ACC112 (cell line): ENCODE measurements around the gene ZNF804A.

Source experiments
- H2AFZ ChIP-seq: fragments of 200-600 bp; sonication (generic); one replicate; pipeline ENCODE4 v1.6.0; 2017; ENCODE audit warnings: antibody characterized with exemption, low read length; ENCODE audit not compliant: unreplicated experiment
- H3K27ac ChIP-seq: fragments of 200-600 bp; sonication (generic); 2 replicates; pipeline ENCODE4 v1.5.1; 2014; ENCODE audit warnings: low read depth, mild to moderate bottlenecking, antibody characterized with exemption, low read length, moderate library complexity
- H3K27me3 ChIP-seq: fragments of 200-600 bp; sonication (generic); 2 replicates; pipeline ENCODE4 v1.6.1; 2014; ENCODE audit warnings: mild to moderate bottlenecking, antibody characterized with exemption, low read length, moderate library complexity, mixed read lengths; ENCODE audit not compliant: insufficient read depth
- H3K36me3 ChIP-seq: fragments of 200-600 bp; sonication (generic); 2 replicates; pipeline ENCODE4 v1.6.1; 2016; ENCODE audit warnings: mild to moderate bottlenecking, antibody characterized with exemption, low read length, moderate library complexity, mixed read lengths; ENCODE audit not compliant: insufficient read depth
- H3K4me1 ChIP-seq: fragments of 200-600 bp; sonication (generic); one replicate; pipeline ENCODE4 v1.6.1; 2016; ENCODE audit warnings: low read length, mixed read lengths; ENCODE audit not compliant: insufficient read depth, unreplicated experiment, control insufficient read depth
- H3K4me3 ChIP-seq: fragments of 200-600 bp; sonication (generic); 2 replicates; pipeline ENCODE4 v1.5.1; 2014; ENCODE audit warnings: mild to moderate bottlenecking, low read depth, low read length
- H3K79me2 ChIP-seq: fragments of 200-600 bp; sonication (generic); one replicate; pipeline ENCODE4 v1.6.0; 2016; ENCODE audit warnings: low read length; ENCODE audit not compliant: control insufficient read depth, unreplicated experiment, insufficient read depth

The ZNF804A gene

DNA sequence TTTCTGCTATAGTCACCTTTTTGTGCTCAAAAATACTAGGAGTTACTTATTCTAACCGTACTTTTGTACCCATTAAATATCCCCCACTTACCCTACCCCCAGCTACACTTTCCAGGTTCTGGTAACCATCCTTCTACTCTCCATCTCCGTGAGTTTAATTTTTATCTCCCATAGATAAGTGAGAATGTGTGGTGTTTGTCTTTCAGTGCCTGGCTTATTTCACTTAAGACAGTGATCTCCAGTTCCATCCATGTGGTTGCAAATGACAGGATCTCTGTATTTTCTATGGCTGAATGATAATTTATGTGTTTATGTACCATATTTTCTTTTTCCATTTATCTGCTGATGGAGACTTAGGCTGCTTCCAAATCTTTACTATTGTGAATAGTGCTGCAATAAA, 323.3 kb downstream of the ZNF804A start:
- Histone ChIP-seq H3K79me2 (no peaks in the 10 kb centered on the region), H3K27me3 (no peaks in the 10 kb centered on the region), H3K4me1 (no peaks in the 10 kb centered on the region), H3K4me3 (no peak overlapping the region), H3K36me3 (no peaks in the 10 kb centered on the region), H3K27ac (no peak overlapping the region), H2AFZ (no peak overlapping the region)

DNA sequence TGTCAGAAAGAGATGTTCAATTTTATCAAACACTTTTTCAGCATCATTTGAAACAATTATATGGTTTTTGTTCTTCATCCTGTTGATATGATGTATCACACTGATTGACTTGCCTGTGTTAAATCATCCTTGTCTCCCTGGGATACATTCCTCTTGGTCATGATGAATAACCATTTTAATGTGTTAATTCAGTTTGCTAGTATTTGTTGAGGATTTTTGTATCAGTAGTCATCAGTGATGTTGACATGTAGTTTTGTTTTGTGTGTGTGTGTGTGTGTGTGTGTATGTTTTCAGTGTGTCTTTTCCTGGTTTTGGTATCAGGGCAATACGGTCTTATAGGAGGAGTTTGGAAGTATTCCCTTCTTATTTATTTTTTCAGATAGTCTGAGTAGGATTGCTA, 325.4 kb downstream of the ZNF804A start:
- Histone ChIP-seq H2AFZ (no peak overlapping the region), H3K79me2 (no peaks in the 10 kb centered on the region), H3K4me1 (no peaks in the 10 kb centered on the region), H3K27me3 (no peaks in the 10 kb centered on the region), H3K4me3 (no peak overlapping the region), H3K27ac (no peak overlapping the region), H3K36me3 (no peaks in the 10 kb centered on the region)

GRCh38 chr2:184927040-184927439, 328.7 kb downstream of the ZNF804A start:
- H3K4me3 ChIP-seq = no peak overlapping the region
- H3K27me3 ChIP-seq = no peaks in the 10 kb centered on the region
- H3K79me2 ChIP-seq = no peaks in the 10 kb centered on the region
- H3K36me3 ChIP-seq = no peaks in the 10 kb centered on the region
- no peak overlapping the region for H3K27ac ChIP-seq
- H2AFZ ChIP-seq = no peak overlapping the region
- no peaks in the 10 kb centered on the region for H3K4me1 ChIP-seq

- Histone ChIP-seq H3K27me3 (no peaks in the 10 kb centered on the region), H3K36me3 (no peaks in the 10 kb centered on the region), H2AFZ (no peak overlapping the region), H3K79me2 (no peaks in the 10 kb centered on the region), H3K27ac (no peak overlapping the region), H3K4me3 (no peak overlapping the region), H3K4me1 (no peaks in the 10 kb centered on the region)
Measured at GRCh38 chr2:184936761-184937160, 338.4 kb downstream of the ZNF804A start.

DNA sequence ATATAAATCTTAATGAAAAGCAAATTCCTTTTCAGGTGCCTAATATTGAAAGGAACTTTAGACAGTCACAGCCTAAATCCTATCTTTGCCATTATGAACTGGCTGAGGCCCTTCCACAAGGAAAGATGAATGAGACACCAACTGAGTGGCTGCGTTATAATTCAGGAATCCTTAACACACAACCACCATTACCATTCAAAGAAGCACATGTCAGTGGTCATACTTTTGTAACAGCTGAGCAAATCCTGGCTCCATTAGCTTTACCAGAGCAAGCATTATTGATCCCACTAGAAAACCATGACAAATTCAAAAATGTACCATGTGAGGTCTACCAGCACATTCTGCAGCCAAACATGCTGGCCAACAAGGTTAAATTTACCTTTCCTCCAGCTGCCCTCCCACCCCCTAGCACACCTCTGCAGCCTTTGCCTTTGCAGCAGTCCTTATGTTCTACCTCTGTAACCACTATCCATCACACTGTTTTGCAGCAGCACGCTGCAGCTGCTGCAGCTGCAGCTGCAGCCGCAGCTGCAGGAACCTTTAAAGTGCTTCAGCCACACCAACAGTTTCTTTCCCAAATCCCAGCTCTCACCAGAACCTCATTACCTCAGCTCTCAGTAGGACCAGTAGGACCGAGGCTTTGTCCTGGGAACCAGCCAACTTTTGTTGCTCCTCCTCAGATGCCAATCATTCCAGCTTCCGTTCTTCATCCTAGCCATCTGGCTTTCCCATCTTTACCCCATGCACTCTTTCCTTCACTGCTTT, 340.1 kb downstream of the ZNF804A start:
- Histone ChIP-seq H3K4me1 (no peaks in the 10 kb centered on the region), H2AFZ (no peak overlapping the region), H3K36me3 (no peaks in the 10 kb centered on the region), H3K27me3 (no peaks in the 10 kb centered on the region), H3K4me3 (no peak overlapping the region), H3K27ac (no peak overlapping the region), H3K79me2 (no peaks in the 10 kb centered on the region)

DNA sequence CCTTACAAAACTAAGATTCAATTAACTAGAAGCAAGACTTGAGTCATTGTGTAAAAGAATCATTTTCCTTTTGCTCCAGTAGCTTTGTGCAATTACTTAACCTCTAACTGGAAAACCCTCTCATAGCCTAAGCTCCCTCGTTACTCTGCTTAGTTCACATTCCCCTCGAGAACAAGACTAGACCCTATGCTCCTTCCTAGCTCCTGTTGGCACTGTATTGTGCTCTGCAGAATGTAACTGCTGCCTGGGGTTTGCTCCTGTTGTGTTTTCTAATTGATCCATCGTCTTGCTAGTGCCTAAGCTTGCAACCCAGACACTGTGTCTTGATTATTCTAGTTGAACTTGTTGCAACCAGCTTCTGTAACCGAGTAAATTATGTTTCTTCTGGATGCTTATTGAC, 347.0 kb downstream of the ZNF804A start:
- Histone ChIP-seq H2AFZ (no peak overlapping the region), H3K27ac (no peak overlapping the region), H3K27me3 (no peaks in the 10 kb centered on the region), H3K79me2 (no peaks in the 10 kb centered on the region), H3K4me1 (no peaks in the 10 kb centered on the region), H3K4me3 (no peak overlapping the region), H3K36me3 (no peaks in the 10 kb centered on the region)

DNA sequence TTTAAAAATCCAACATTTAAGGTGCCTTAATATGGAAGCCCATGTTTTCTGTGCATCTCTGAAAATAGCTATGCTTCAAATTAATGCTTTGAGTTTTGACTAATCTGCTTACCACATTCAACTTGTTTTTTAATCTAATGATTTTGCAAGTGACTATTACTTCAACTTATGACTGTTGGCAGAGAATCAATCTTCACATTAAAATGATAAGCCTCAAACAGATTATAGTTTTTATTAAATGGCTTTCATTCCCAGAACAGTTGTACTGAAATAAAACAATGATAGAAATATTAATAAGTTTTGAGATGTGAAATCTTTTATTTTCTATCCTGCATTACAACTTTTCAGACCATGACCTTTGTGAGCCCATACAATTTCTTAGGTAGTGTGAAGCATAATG, 347.5 kb downstream of the ZNF804A start:
- Histone ChIP-seq H3K79me2 (no peaks in the 10 kb centered on the region), H3K4me1 (no peaks in the 10 kb centered on the region)

DNA sequence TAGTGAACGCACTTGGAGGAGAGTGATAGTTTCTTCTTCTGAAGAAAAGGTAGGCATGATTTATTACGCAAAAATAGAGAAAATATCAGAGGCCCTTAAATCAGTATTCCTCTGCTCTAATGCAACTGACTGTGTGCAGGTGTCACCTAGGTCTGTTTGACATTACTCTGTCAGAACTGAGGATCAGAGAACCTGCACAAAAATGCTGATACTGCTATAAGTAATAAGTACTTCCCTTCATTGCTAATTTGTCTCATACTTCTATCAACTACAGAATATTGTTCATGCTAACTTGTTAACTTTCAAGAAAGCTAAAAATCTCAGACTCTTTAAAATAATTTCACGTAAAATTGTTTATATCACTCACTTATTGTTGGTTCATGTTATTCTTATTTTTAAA, 358.5 kb downstream of the ZNF804A start:
- no peak overlapping the region for H3K4me3 ChIP-seq
- no peaks in the 10 kb centered on the region for H3K79me2 ChIP-seq
- H3K36me3 ChIP-seq = no peaks in the 10 kb centered on the region
- H3K27ac ChIP-seq = no peak overlapping the region
- no peaks in the 10 kb centered on the region for H3K27me3 ChIP-seq
- no peaks in the 10 kb centered on the region for H3K4me1 ChIP-seq
- H2AFZ ChIP-seq = no peak overlapping the region

More for the DNA sequence above, 347.5 kb downstream of the ZNF804A start:
- Histone ChIP-seq H3K27me3 (no peaks in the 10 kb centered on the region), H3K36me3 (no peaks in the 10 kb centered on the region), H3K27ac (no peak overlapping the region), H3K4me3 (no peak overlapping the region), H2AFZ (no peak overlapping the region)

DNA sequence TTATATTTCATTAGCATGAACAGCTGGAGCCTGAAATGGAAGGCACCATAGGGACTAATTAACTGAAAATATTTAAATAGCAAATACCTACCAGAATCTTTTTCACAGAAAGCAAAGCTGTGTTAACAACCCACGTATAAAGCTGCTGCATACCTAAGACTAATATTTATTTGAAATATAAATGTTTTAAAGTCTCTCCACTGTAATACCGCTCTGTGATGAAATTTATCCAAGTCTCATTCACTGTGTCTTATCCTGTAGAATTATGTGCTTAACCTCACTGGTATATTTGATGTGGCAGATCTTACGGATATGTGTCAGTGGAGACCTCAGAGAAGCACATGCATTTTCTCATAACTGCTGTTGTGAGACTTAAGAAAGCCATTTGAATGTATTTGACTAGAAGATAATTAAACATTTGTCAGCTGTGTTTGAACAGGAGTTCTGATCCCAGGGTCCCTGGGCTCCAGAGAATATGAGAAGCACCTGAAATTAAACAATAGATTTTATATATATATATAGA, 373.3 kb downstream of the ZNF804A start:
- Histone ChIP-seq H3K27ac (no peak overlapping the region), H3K4me3 (no peak overlapping the region), H3K36me3 (no peaks in the 10 kb centered on the region), H3K27me3 (no peaks in the 10 kb centered on the region), H2AFZ (no peak overlapping the region), H3K4me1 (no peaks in the 10 kb centered on the region), H3K79me2 (no peaks in the 10 kb centered on the region)
